HG03571 (cell line): ENCODE data around the gene MEX3B.

Experiments used
- ATAC-seq: cut with Tn5 transposase; IDR thresholded peaks from one replicate; pipeline ENCODE4 v1.9.1; 2021; ENCODE audit not compliant: unreplicated experiment

Gene MEX3B

GRCh38 chr15:82045892-82046665 lies at the start of gene MEX3B:
Gene MEX3B (minus strand): TSS chr15:82046018. CDS start chr15:82045705, 313 bp downstream.
- peak; percentile 70 for ATAC-seq

GRCh38 chr15:82093774-82094211 lies 48.0 kb upstream of the MEX3B start:
- ATAC-seq: no peak

GRCh38 chr15:82093325-82093724 lies 47.5 kb upstream of the MEX3B start:
- no peak for ATAC-seq

DNA sequence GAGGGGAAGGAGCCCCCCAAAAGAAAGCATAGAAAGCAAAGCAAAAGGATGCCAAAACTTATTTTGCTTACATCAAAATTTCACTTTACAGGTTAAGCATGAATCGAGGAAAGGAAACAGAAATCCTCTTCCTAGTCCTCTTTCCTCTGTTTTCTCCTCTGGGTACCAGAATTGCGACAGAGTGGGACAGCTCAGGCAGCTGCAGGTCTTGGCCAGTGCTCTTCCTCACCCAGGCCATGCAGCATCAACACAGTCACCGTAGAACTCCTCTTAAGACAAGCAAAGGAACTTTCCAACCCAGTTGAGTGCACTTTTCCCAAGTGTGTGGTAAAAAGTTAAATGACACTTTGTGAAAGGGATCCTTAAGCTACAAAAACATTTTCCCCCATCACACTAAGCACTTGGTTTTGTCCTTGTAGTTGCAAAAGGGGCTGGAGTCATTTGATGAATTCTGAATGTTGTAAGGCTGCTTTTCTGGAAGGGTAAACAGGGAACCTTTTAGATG lies 45.9 kb upstream of the MEX3B start:
- ATAC-seq: no peak

DNA sequence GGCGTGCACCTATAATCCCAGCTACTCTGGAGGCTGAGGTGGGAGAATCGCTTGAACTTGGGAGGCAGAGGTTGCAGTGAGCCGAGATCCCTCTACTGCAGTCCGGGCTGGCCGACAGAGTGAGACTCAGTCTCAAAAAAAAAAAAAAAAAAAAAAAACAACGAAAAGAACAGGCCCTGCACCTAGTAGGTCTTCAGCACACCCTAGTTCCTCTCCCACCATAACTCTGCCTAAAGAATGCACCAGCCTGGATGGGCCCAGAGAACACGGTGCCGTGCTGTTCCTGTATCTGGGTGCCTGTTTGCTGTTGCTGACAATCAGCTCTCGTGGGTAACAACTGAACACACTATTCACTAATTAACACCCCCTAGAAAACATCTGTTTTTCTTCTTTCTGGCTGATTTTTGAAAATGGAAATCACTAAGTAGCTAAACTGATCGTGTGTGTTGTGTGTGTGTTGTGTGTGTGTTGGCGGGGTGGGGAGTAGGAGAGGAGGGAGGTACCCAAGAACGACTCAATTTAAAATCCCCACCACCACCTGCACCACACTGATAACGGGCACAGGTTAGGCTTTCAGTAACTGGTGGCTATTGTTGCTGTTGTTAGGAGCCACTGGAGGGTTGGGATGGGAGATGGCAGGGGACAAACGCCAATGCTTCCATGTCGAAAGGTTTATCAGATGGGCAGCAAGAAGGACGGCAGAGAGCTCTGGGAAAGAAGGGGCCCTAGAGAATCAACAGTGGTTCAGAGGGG lies 40.6 kb upstream of the MEX3B start:
- no peak for ATAC-seq

GRCh38 chr15:82081914-82082762 lies 36.3 kb upstream of the MEX3B start:
- ATAC-seq: no peak

DNA sequence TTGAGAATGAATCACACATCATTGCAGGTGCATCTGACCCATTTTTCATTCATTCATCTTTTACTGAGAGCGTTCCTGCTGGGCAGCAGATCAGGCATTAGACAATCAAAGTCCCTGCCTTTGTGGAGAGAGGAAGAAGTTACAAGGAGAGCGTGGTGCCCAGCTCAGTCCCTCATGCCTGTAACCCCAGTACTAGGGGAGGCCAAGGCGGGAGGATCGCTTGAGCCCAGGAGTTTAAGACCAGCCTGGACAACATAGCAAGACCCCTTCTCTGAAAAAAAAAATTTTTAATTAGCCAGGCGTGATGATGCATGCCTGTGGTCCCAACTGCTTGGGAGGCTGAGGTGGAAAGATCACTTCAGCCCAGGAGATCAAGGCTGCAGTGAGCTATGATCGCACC lies 35.0 kb upstream of the MEX3B start:
- ATAC-seq: no peak

DNA sequence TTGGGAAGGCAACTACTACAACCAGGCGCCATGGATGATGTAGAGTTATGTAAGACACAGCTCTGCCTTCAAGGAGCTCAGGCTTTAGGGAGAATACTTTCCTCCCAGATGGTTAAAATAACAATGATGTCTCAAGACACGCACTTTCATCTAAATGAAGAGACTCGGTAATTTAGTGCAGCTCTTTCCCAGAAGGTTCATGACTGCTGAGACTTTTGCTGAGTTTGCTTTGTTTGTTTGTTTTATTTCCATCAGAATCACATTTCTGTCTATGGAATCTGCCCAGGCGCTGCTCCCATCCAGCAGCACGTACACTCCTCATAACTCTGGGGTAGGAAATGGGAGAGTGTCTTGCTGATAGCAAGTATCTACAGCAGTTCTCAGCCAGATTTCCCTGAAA lies 33.9 kb upstream of the MEX3B start:
- no peak for ATAC-seq

GRCh38 chr15:82074610-82075009 lies 28.8 kb upstream of the MEX3B start:
- ATAC-seq: no peak

- no peak for ATAC-seq
These were observed 27.2 kb upstream of the MEX3B start for GRCh38 chr15:82072926-82073537.

DNA sequence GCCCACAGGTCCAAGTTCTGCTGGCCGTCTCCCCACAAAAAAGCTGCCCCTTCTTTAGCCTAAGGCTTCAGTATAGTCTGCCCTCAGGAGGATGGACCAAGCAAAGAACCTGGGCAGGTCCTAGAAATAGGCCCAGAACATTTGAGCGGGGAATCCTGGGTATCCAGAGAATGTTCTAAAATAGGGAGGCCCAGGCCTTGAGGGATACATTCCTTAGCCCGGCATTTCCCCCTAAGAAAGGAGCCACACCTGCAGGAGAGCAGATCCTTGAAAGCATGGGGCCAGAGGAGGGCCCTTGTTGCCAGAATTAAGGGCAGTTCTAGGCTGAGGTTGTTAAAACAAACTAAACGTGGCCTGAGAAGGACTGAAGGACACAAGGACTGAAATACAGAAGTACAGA lies 20.6 kb upstream of the MEX3B start:
- ATAC-seq: no peak

DNA sequence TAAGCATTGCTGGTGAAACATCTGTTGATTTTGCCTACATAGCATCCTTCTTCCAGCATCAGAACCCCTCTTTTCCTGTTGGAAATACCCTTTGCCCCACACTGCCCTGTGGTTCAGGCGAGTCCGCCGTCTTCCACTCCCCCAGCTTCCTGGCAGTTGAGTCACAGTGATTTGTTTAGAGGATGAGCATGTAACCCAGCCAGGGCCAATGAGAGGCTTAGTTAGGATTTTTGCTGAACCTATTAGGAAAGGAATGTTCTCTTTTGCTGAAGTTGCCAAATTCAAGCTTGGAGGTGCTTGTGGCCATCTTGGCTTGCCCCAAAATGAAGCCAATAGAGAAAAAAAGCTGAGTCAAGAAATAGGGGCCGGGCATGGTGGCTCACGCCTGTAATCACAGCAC lies 19.0 kb upstream of the MEX3B start:
- ATAC-seq: no peak

DNA sequence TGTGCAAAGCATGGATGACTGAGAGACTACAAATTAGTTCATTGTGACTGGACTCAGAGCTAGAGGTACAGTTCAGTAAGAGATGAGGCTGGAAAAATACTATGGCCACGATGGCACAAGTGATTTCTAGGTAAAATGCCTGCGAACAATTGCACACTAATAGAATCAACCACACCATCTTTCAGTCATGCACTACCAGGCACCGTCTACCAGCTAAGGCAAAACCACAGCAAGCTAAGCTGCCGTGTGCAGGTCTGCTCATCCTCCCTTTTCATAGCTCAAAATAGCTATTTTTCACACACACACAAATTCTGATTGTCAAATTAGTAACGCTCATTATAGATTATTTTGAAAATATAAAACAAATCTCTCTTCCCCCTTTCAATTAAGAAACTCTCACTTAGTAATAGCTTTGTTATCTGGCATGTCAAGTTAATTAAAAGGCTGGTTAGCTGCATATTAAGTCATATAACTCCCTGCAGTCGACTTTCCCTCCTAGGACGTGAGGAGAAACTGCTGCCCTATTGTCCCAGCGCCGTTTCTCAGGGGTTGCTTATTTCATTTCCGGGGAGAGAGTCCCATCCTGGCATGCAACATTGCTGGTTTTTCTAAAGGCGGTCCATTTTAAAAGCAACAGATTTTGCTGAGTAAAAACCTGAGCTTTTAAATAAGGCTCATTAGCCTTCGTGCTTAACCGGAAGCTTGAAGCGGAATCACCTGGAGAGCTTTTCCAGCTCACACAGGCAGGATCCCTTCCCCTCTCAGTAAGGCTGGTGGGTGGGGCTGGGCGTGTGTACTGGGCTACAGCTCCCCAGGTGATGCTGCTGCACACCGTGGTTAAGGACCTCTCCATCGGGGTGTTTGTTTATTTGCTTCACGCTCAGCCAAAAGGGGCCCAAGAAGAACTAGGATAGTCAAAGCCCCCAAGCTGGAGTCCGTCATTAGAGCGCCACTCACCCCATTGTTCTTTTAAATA lies 16.9 kb upstream of the MEX3B start:
- ATAC-seq: no peak

DNA sequence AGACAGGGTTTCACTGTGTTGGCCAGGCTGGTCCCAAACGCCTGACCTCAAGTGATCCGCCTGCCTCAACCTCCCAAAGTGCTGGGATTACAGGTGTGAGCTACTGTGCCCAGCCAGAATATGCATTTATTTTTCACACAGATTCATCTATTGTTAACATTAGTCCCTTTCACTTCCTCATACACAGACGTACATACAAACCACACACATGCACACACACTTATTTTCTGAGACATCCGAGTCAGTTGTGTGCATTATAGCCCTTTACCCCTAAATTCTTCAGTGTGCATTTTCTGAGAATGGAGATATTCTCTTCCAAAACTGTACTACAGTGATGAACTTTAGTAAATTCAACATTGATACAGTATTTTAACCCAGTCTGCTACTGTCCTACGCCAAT lies 15.0 kb upstream of the MEX3B start:
- ATAC-seq: no peak

DNA sequence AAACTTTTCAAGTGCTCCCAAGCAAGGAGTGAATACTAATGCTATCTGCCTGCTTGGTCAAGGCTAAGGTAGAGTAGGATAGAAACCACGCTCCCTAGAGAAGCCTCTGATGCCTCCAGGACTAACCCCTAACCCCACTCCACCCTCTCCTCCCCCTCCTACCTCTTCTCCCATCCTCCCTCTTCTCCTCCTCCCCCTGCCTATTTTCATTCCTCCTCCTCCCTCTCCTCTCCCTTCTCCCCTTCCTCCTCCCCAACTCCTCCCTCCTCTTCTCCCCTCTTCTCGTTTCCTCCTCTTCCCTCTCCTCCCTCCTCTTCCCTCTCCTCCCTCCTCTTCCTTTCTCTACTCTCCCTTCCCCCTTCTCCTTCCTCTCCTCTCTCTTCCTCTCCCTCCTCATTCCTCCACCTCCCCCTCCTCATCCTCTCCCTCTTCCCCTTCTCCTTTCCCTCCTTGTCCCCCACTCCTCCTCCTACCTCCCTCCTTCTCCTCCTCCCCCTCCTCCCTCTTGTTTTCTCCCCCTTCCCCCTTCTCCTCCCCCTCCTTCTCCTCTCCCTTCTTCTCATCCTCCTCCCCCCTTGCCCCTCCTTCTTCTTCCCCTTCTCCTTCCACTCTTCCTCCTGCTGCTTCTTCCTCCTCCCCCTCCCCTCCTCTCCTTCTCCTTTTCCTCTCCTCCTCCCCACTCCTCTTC lies 12.8 kb upstream of the MEX3B start:
- ATAC-seq: no peak

GRCh38 chr15:82058026-82058425 lies 12.2 kb upstream of the MEX3B start:
- no peak for ATAC-seq

DNA sequence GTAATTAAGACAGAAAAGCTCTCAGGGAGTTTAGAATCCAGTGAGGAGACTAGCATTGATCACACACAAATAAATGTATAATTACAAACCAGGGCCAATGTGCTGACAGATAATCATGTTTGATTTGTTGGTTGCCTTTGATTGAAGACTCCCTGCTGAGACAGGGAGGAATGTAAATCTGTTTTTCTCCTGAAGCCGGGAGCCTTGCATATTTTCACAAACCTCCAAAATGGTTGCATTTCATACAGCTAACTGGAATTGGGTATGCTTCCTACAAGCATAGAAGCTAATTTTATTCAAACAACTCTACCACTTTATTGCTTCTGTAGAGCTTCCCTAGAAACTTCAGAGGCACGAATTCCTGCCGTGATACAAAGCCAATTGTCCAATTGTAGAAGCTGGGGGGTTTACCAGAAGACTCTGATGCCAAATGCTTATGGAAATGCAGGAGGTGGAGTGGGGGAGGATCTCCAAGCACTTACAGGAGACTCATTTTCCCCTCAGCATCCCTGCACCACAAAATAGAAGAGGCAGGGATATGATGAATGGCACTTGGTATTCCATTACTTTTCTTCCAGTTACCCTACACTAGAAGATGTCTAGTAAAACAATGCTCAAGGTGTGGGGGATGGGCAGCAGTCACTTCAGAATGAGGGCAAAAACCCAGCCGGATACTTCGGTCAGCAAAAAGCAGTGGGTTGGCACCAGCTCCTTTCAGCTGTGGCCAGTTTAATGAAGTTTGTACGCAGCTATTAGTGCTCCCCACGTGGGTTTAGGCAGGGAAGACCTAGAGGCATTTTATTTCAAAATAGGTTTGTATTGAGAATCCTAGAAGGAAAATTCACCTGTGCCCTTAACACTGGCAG lies 11.4 kb upstream of the MEX3B start:
- no peak for ATAC-seq

- ATAC-seq: no peak
These were observed 6.9 kb upstream of the MEX3B start for GRCh38 chr15:82052751-82053150.
